ENCODE data around the gene SYTL4.
A peak's percentile ranks its signal among the peaks of the same experiment; 100 is the strongest.
"Not testable (repeated sequence)": the region's sequence is repeated elsewhere in the genome, so short reads cannot be mapped to it uniquely, and the experiment has no call there.

Gene SYTL4

GRCh38 chrX:100731441-100732281 is at the start of gene SYTL4:
TSS of gene SYTL4 (minus strand) at chrX:100732121. CDS start at chrX:100702037, 30,084 bp downstream.
- DNase-seq (ENCODE audit: low read depth), result no peak

- not testable (repeated sequence) for DNase-seq (ENCODE audit: low read depth)
These were observed 37.5 kb upstream of the SYTL4 start for GRCh38 chrX:100769439-100769838.

- DNase-seq (ENCODE audit: low read depth), result peak; percentile 55
These were observed 36.9 kb upstream of the SYTL4 start for GRCh38 chrX:100768679-100769338.

DNA sequence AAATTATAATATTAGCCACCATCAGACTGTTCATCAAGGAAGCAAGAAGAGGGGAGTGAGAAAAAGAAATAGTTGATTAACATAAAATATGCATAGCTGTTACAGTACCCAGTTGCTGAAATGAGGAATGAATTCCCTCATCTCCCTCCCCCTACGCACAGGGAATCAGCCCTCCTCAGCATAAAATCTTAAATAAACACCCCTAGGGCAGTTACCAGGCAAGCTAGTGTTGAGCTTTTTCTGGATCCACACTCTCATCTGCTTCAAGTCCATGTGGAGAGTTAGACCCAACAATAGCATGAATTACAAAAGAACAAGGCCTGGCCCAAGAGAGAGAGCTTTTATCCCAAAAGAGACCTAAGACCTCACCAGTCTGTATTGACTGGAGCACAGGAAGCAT is 19.0 kb upstream of the SYTL4 start:
- DNase-seq (ENCODE audit: low read depth), result no peak

GRCh38 chrX:100748108-100748507 is 16.2 kb upstream of the SYTL4 start:
- DNase-seq (ENCODE audit: low read depth), result no peak

DNA sequence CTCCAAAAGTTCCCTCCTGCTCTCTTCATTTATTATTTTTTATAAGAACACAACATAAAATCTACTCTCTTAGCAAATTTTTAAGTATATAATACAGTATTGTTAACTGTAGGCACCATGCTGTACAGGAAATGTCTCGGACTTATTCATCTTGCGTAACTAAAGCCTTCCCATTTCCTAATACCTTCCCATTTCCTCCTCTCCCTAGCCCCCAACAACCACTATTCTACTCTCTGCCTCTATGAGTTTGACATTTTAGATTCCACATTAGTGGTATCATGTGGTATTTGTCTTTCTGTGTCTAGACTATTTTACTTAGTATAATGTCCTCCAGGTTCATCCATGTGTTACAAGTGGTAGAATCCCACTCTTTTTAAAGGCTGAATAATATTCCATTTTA is 15.8 kb upstream of the SYTL4 start:
- DNase-seq (ENCODE audit: low read depth), result no peak

DNA sequence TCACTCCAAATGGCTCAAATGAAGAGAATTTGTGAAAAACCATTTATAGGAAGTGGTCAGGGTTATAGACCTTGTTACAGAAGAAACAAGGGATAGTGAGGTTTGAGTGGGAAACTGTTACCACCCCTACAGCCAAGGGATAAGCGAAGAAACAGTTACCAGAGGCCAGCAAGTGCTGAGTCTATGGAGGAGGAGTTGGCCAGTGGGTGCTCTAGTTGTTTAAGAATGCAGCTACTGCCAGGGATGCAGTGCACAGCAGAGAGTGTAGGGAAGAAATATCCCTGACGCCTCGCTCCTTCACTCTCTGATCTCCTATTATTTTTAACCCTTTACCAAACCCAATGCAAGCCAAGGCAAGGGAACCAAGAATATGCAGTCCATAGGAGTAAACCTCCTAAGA is 15.2 kb upstream of the SYTL4 start:
- no peak for DNase-seq (ENCODE audit: low read depth)

- DNase-seq (ENCODE audit: low read depth), result no peak
These were observed 14.1 kb upstream of the SYTL4 start for GRCh38 chrX:100745806-100746537.

DNA sequence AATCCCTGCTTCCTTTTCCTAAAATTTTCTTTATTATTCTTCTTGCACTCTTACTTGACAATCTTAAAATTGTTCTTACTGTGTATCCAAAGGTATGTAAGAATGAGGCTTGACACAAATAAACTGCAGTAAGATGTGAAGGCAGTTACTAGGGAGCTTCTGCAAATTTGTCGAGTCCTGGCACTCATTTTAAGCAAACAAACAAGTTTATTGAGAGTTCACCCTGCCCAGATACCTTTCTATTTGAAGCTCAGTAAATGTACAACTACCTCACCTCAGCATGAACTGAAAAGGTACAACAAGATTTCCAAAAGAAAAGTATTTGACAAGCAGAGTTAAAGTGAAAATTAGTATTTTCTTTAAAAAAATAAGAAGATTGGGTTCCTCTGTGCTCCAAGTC is 13.3 kb upstream of the SYTL4 start:
- DNase-seq (ENCODE audit: low read depth), result no peak

GRCh38 chrX:100743009-100743607 is 11.2 kb upstream of the SYTL4 start:
- DNase-seq (ENCODE audit: low read depth), result no peak

- not testable (repeated sequence) for DNase-seq (ENCODE audit: low read depth)
These were observed 7.9 kb downstream of the SYTL4 start for GRCh38 chrX:100724006-100724405.

DNA sequence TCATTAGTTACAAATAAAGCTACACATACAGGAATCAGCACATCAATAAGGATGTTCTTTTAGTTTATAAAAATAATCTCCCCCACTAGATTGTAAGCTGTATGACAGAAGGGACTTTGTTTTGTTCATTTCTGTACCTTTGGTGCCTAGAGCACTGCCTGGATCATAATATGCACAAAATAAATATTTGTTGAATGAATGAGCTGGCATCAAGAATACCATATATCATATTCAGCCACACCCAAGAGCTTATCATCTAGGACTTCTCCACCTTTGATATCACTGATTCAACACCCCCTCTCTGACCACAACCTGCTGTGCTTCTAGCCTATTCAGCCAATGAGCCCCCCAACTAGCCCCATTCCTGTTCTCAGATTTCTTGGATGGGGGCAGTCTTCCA is 10.6 kb downstream of the SYTL4 start:
- DNase-seq (ENCODE audit: low read depth), result no peak

DNA sequence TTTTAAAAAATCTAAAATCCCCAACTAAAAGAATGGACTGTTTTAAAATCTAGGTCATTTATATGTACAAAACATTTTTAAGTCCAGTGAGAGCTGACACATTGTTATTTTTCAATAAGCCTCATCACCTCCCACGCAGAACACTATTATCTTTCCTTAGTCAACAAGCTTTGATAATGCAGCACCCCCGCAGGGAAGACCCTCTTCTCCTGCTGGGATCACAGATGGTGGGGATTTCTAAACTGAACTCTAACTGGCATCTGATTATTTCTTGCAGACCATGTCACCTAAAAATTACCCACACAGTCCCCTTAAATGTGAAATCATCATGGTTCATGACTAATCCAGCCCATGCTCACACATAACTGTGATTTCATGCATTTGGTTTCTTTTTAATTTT is 11.6 kb downstream of the SYTL4 start:
- no peak for DNase-seq (ENCODE audit: low read depth)

DNA sequence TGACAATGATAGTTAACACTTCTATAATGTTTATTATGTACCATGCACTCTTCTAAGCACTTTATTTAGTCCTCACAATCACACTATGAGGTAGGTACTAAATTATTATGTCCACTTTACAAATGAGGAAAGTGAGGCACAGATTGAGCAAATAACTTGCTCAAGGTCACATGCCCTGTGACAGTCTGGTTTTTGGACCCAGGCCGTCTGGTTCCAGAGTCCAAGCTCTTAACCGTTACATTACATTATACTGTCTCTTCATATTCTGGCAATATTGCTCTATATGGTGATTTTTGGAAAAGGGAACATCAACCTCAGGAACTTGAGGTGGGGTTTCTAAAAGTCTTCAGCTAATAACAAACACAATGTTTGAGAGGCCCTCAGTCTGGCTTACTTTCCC is 12.8 kb downstream of the SYTL4 start:
- DNase-seq (ENCODE audit: low read depth), result no peak

- DNase-seq (ENCODE audit: low read depth), result no peak
These were observed 14.6 kb downstream of the SYTL4 start for GRCh38 chrX:100717363-100717762.

- no peak for DNase-seq (ENCODE audit: low read depth)
These were observed 21.1 kb downstream of the SYTL4 start for GRCh38 chrX:100710816-100711215.

DNA sequence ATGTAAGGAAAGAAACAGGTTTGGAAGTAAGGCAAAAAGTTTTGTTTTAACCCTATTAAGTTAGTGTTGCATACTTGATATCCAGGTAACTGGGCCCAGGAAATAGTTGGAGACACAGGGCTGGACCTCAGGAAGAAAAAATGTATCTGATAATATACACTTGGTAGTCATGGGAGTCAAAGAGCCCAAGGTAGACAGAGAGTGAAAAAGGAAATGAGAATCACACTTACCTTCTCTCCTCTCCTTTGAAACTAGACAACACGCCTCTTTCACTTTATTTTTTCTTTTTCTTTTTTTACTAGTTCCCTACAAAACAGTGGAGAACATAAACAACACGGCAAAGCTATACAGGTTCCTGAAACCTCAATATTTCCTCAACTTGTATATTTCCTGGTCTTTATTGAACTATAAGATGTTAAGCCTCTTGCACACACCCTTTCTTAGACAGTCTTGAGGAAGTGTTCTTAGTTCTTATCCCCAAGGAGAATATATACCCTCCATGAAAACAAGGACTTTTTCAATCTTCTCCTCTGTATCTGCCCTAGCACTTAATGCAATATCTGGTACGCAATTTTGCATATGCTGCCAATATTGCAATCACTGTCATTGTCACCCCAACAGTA is 27.2 kb downstream of the SYTL4 start:
- DNase-seq (ENCODE audit: low read depth), result no peak

- no peak for DNase-seq (ENCODE audit: low read depth)
These were observed 31.1 kb downstream of the SYTL4 start for GRCh38 chrX:100700809-100701208.

DNA sequence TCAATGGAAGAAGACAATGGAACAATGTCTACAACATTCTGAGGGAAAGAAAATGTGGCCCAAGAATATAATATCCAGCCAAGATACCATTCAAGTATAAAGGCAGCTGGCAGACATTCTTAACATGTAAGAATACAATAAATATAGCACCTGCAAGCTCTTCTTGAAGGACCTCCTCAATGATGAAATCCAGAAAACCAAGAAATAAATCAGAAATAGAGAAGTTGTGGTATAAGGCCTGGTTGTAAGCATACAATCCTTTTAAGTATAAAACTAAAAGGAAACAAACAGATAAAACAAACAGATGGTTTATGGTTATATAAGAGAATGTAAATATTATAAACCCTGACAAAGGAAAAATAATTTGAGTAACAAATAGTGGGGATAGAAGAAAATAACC is 33.4 kb downstream of the SYTL4 start:
- DNase-seq (ENCODE audit: low read depth), result no peak

- DNase-seq (ENCODE audit: low read depth), result no peak
These were observed 35.1 kb downstream of the SYTL4 start for GRCh38 chrX:100696699-100697351.

- DNase-seq (ENCODE audit: low read depth), result no peak
These were observed 35.9 kb downstream of the SYTL4 start for GRCh38 chrX:100695991-100696390.

Measured in fibroblast of the conjunctiva (primary cell).